Stimulated activated CD8-positive, alpha-beta memory T cell treated with anti-CD3 and anti-CD28 coated beads, Interleukin-2, amount 100 ng/mL, for 48 hours (primary cell): ENCODE data around the gene BFSP1.
A peak's percentile ranks its signal among the peaks of the same experiment; 100 is the strongest.

Experiments
- DNase-seq, 2 donors: peaks; one replicate each; pipeline ENCODE4 v3.0.0-alpha.2; 2020; ENCODE audit warnings: low read depth in 2 of 2

BFSP1 gene

DNA sequence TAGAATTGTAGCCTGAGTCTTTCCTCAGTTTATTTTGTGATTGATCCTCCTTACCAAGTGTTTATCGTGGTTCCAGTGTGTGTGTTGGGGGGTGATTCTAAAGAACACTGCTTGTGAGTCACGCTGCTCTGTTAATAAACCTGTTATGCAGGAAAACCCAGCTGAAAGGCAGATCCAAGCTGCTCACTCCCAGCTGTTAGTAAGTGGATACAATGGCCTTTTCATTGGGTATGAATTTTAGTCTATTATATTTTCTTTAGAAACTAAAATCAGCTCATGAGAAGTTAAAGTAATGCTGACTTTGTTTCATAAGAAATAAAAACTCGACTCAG lies 26.5 kb upstream of the BFSP1 start:
- no peak for DNase-seq

DNA sequence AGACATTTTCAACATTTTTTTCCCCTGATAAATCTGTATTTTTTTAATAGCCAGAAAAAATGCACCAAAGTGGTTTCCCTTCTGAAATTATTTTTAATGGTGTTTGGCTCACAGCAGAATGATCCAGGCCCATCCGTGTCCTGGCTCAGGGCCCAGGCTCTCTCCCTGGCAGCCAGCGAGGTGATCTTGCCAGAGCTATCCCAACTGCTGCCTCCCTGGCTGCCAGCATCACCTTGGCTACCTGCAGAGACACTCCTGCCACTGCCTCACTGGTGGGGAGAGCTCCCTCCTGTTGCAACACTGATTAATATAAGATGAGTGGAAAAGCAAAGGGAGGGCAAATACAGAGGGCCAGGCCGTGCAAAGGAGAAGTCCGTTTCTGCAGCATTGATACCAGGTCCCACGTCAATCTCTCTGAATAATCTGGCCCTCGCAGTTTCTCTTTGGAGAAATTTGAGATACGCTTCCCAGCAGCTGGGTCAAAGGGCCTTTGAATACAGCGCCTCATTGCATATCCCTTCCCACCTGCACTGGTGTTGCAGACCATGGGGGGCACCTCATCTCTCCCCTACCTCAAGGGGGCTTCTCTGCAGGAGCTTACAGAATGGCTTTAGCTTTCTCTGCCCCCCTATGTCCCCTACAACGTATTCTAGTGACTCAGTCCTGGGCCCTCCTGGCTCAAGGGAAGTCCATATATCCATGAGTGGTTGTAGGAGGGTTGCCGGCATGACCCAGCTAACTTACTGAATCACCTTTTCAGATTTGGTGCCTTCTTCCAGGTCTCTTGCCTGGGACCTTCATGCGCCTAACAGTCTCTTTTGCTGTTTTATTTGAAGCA lies 25.9 kb upstream of the BFSP1 start:
- no peak for DNase-seq

GRCh38 chr20:17555106-17555505 lies 23.9 kb upstream of the BFSP1 start:
- no peak for DNase-seq

GRCh38 chr20:17549131-17549530 lies 18.0 kb upstream of the BFSP1 start:
- no peak for DNase-seq

DNA sequence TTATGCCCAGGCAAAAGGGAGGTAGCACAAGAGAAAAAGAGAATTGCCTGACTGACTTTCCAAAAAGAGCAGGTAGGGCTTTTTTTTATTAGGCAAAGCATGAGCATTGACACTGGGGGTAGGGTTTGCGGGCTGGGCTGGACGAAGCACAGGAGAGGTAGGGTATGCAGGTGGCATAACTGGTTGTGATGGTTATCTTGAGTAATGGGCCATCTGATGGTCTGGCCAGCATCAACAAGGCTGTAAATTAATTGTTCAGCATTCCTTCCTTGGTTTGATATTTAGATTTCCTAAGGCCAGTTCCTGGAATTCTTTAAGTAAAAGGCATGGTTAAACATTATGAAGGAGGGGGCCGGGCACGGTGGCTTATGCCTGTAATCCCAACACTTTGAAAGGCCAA lies 13.9 kb upstream of the BFSP1 start:
- no peak for DNase-seq

GRCh38 chr20:17543531-17544131 lies 12.5 kb upstream of the BFSP1 start:
- DNase-seq: no peak

- no peak for DNase-seq
These were observed 11.8 kb upstream of the BFSP1 start for GRCh38 chr20:17542993-17543412.

DNA sequence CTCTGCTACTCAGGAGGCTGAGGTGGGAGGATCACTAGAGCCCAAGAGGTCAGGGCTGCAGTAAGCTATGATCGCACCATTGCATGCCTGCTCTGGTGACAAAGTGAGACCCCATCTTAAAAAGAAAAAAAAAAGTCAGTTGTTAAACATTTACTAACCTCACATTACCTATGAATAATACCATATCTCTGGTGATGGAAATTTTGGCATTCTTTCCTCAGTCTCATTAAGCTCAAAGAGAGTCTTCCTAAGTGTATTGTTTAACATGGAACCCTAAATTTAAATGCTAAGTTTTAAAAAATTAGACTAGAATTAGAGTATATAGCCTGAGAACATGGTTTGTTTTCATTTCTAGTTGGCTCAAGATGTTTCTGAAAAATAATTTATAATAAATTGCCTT lies 11.3 kb upstream of the BFSP1 start:
- DNase-seq: no peak

DNA sequence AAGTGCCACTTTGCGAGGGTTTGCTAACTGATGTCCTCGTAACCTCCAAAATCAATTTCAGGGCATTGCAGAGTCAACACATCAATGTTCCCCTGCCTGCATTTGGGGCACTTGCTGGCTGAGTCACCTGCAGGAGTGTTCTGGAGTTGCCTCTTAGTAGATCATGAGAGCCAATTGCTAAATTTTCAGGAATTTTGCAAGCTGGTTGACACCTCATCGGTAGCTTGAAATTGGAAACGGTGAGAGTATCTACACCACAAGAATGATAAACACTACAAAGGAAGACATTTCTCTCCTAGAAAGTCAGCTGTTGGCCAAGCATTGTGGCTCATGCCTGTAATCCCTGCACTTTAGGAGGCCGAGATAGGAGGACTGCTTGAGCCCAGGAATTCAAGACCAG lies 10.8 kb upstream of the BFSP1 start:
- no peak for DNase-seq

- DNase-seq: no peak
These were observed 10.4 kb upstream of the BFSP1 start for GRCh38 chr20:17541596-17541995.

DNA sequence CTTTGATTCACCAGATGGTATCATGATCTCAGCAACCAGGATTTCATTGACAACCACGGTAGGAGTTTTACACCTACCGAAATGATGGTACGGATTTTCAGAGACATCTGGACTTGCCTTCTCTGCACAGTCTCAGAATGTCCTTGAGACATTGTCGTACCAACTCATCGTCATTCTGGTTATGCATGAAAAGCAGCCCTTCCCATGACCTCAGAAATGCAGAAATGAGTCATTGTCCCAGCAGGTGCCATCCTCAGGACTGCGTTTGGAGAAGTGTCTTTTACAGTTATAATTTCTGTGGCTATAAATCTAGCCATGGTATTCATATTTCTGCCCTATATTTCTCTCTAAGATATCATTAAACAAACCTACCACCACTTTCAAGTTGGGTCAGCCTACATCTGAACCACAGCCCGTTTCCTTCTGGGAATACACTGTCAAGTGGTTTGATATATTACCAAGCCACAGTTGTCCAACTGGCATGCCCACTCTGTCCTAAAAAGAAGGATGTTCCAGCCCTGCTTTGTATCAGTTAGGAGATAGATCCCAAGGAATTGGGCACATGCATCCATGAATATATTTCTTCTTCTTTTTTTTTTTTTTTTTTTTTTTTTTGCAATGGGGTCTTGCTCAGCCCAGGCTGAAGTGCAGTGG lies 7.5 kb upstream of the BFSP1 start:
- no peak for DNase-seq

DNA sequence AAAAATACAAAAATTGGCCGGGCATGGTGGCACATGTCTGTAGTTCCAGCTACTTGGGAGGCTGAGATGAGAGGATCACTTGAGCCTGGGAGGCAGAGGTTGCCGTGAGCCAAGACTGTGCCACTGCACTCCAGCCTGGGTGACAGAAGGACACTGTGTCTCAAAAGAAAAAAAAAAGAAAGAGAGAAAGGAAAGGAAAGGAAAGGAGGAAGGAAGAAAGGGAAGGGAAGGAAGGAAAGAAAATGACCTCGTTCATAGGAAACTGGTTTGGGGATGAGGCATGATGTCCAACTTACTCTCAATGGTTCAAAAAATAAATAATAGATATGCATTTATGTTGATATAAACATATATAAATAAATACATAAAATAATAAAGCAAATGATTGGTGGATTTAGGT lies 6.8 kb upstream of the BFSP1 start:
- DNase-seq: no peak

DNA sequence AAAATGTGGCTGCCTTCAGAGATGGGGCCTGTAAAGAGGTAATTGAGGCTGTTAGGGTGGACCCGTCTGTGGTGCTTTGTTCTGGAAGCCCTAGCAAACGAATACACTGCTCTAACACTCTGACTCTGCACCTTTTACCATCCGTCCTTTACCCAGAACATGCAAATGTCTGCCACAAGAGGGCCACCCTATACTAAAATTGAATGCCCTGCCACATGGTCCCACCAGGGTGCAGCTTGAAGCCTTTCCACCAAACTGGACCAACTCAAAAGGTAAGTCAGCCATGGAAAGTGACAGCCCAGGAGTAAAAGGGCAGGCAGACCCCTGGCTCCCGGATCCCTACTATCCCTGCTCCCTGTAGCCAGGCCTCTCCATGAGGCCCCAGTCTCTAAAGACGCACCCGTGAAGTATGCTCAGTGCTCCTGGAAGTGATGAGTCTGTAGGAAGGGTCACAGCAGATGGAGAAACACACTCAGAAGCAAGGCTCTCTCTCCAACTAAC lies 5.8 kb upstream of the BFSP1 start:
- DNase-seq: peak; percentile 17 to 34

GRCh38 chr20:17534077-17534476 lies 2.9 kb upstream of the BFSP1 start:
- no peak for DNase-seq

- DNase-seq: no peak
These were observed 2.2 kb upstream of the BFSP1 start for GRCh38 chr20:17533396-17533795.

- DNase-seq: no peak
These were observed 466 bp upstream of the BFSP1 start for GRCh38 chr20:17531665-17532025.

DNA sequence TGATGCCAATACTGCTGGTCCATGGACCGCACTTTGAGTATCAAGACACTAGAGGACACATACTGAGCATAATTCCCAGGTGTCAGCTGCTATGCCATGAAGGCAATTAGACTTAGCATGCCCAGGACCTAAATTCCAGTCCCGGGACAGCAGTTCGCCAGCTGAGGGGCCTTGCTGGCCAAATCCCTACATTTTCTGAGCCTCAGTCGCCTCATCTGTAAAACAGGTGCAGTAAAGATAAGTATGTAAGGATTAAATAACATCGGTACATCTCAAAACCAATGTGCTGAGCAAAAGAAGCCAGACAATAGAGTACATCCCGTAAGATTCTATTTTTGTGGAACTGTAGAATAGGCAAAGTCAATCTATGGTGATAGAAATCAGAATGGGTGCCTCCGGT lies 1.0 kb downstream of the BFSP1 start:
- DNase-seq: no peak

DNA sequence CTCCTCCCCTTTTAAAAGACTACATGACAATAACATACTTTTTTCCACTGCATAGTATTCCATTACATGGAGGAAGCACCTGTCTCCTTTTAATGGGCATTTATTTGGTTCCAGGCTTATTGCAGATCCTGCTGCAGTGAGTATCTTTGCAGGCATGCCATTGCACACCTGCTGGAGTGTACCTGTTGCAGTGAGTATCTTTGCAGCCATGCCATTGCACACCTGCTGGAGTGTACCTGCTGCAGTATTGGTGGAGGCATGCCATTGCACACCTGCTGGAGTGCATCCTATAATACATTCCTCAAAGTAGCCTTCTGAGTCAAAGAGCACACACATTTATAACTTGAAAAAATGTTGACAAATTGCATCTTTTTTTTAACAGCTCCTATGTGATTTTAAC lies 1.6 kb downstream of the BFSP1 start:
- no peak for DNase-seq

GRCh38 chr20:17525650-17526049 lies 5.5 kb downstream of the BFSP1 start:
- DNase-seq: no peak

GRCh38 chr20:17525132-17525531 lies 6.0 kb downstream of the BFSP1 start:
- no peak for DNase-seq

- no peak for DNase-seq
These were observed 6.6 kb downstream of the BFSP1 start for GRCh38 chr20:17524560-17524959.

GRCh38 chr20:17523326-17523725 lies 7.9 kb downstream of the BFSP1 start:
- DNase-seq: no peak

- DNase-seq: no peak
These were observed 8.7 kb downstream of the BFSP1 start for GRCh38 chr20:17522528-17522927.
